Neural crest cell (in vitro differentiated cells): Measurements from ENCODE around the gene PRKCE. TPM values are rescaled to one million over a fixed set of nuclear protein-coding genes. Genes with fewer than 3 reads are reported as not detected.

ENCODE experiments used
- DNase-seq: peaks from one replicate; pipeline ENCODE4 v3.0.0; 2021; ENCODE audit warnings: low read depth, mixed read lengths, low spot score
- H3K27ac Mint-ChIP-seq: one replicate; pipeline ENCODE4 v1.8.0; 2021; ENCODE audit warnings: mild to moderate bottlenecking, mixed read lengths; ENCODE audit not compliant: unreplicated experiment
- H3K27me3 Mint-ChIP-seq: 2 replicates; pipeline ENCODE4 v1.8.0; 2021; ENCODE audit warnings: low read depth, mild to moderate bottlenecking, mixed read lengths
- H3K36me3 Mint-ChIP-seq: 2 replicates; pipeline ENCODE4 v1.8.0; 2021; ENCODE audit warnings: low read depth, mild to moderate bottlenecking, mixed read lengths
- H3K4me1 Mint-ChIP-seq: 2 replicates; pipeline ENCODE4 v1.8.0; 2021; ENCODE audit warnings: mixed read lengths
- H3K4me3 Mint-ChIP-seq: one replicate; pipeline ENCODE4 v1.8.0; 2021; ENCODE audit warnings: mild to moderate bottlenecking, mixed read lengths
- H3K9me3 Mint-ChIP-seq: 2 replicates; pipeline ENCODE4 v1.8.0; 2021; ENCODE audit warnings: mixed read lengths
- CTCF ChIP-seq: fragments of 200-600 bp; sonication (generic); conservative IDR thresholded peaks from 2 replicates; pipeline ENCODE4 v1.5.0; 2021; ENCODE audit warnings: antibody characterized with exemption, mild to moderate bottlenecking
- total RNA-seq: library from RNA; stranded (reverse); gene quantifications from 2 replicates; pipeline ENCODE4 v1.2.1, GENCODE V29; 2021

Gene PRKCE
- total RNA-seq, 1 donor from 2014 or later, result 15.6 TPM

DNA sequence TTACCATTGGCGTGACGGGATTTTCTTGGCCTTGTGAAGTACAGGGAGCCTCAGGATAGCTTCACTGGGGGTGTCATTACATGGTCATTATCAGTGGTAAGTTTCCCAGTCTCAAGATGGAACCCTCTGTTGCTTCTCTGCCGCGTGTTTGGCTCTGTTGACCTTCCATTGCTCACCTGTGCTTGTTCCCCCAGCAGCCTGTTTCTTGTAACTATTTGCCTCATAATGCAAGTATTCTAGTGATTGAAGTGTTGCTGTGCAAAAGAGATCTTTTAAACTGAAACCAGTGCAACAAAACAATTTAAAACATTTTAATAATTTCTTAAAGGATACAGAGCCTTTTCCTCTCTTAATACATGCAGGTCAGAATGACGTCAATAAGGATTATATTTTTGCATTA is 24.6 kb downstream of the PRKCE start:
- Mint-ChIP-seq H3K27ac (no peak overlapping the region), H3K9me3 (peaks cover 4% of the 10 kb centered on the region), H3K36me3 (no peaks in the 10 kb centered on the region), H3K4me1 (peaks cover 22% of the 10 kb centered on the region), H3K27me3 (no peaks in the 10 kb centered on the region), H3K4me3 (no peak overlapping the region)
- TF ChIP-seq CTCF, result no peak
- DNase-seq, result no peak

DNA sequence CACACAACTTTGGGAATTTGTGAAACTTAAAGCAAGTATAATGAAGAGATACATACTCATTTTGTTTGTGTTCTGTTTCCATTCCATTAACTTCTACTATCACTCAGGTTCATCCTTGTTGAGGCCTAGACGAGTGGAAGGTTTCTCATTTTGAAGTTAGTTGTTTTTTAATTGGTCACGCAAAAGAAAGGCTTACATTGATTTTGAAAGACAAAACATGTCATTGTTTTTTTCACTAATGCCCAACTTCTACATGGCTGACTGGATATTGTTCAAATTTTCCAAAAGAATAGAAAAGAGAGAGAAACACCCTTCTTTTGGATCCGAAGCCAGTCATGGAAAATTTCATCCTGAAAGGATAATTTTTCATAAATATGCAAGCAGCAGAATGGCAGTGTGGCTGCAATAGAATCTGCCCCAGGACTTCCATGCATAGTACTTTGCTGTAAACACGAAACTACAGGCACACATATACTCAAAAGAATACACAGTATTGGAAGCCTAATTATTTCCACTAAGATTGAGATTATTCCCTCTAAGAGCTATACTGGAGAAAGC is 27.4 kb downstream of the PRKCE start:
- no peaks in the 10 kb centered on the region for H3K27me3 Mint-ChIP-seq
- no peak overlapping the region for H3K4me3 Mint-ChIP-seq
- no peak for TF ChIP-seq CTCF
- no peak for DNase-seq
- no peaks in the 10 kb centered on the region for H3K9me3 Mint-ChIP-seq
- H3K27ac Mint-ChIP-seq, result no peak overlapping the region
- H3K4me1 Mint-ChIP-seq, result peaks cover 22% of the 10 kb centered on the region
- H3K36me3 Mint-ChIP-seq, result no peaks in the 10 kb centered on the region

DNA sequence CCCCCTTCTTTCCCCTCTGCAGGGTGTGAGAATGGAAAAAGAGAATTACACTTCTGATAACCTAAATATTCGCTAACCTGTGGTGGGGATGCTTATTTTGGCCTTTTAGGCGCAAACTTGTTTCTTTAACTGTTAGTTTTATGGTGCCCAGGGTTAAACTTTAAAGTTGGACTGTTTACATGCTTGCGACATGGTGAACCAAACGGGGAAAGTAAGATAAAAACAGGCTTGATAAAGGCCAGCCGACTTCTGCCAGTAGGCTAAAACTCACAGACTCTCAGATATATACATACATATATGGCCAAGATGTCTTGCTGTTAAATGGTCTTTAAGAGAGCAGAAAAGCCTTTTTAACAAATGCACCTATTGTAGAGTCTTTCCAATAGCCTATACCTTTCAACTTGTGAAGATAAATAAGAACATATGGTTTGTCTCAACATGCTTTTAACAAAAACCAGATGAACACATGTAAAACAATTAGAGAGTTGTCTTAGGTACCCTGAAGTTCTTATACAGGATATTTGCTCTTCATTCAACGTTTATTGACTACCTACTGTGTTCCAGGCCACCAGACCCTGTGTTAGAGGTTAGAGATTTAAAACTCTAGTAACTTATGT is 29.0 kb downstream of the PRKCE start:
- DNase-seq, result no peak
- Mint-ChIP-seq H3K36me3 (no peaks in the 10 kb centered on the region), H3K4me1 (peaks cover 22% of the 10 kb centered on the region), H3K9me3 (no peaks in the 10 kb centered on the region), H3K4me3 (no peak overlapping the region), H3K27ac (no peak overlapping the region), H3K27me3 (no peaks in the 10 kb centered on the region)
- TF ChIP-seq CTCF, result no peak

GRCh38 chr2:45681675-45682074 is 30.2 kb downstream of the PRKCE start:
- no peak overlapping the region for H3K4me3 Mint-ChIP-seq
- DNase-seq, result no peak
- no peaks in the 10 kb centered on the region for H3K27me3 Mint-ChIP-seq
- H3K9me3 Mint-ChIP-seq, result no peaks in the 10 kb centered on the region
- H3K4me1 Mint-ChIP-seq, result peaks cover 17% of the 10 kb centered on the region
- no peaks in the 10 kb centered on the region for H3K36me3 Mint-ChIP-seq
- no peak overlapping the region for H3K27ac Mint-ChIP-seq
- TF ChIP-seq CTCF, result no peak

DNA sequence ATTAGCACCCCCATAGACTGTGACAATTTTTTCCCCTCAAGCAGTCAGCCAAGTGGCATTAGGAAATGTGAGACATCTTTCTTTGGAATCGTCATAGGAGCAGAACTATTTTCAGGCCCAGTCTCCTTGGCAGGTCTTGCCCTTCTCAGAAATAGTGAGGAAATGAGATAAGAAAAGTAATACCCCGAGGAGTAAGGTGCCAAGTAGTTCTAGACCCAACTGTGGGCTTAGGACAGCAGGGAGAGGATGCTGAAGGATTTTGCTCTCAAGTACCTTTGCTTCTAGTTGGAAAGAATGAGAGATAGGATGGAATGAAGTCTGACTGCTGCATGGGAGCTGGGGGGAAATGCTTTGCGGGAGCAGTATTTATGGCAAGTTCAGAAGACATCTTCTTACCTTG is 31.8 kb downstream of the PRKCE start:
- H3K27me3 Mint-ChIP-seq, result no peaks in the 10 kb centered on the region
- no peak overlapping the region for H3K4me3 Mint-ChIP-seq
- no peak for TF ChIP-seq CTCF
- peaks cover 8% of the 10 kb centered on the region for H3K4me1 Mint-ChIP-seq
- H3K36me3 Mint-ChIP-seq, result no peaks in the 10 kb centered on the region
- no peaks in the 10 kb centered on the region for H3K9me3 Mint-ChIP-seq
- DNase-seq, result no peak
- no peak overlapping the region for H3K27ac Mint-ChIP-seq
